ENCODE measurements around the gene SVOP.

DNA sequence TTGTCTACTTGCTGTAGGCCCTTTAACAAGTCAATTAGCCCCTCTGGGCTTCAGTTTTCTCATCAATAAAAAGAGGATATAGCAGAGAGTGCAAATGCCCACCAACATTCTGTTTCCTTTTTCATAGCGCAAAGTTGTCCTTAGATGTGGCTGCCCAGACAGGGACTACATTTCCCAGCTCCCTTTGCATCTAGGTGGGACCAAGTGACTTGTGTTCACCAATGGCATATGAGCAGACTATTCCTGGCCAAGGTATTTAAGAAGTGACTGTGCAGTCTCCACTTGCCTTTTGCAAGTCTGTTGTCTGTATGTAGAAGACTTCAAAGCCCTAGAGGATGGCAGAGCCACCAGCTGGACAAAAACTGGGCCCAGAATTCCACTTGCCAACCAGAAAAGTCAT, 81.3 kb downstream of the SVOP start:
- TF ChIP-seq TAF1 (IDR thresholded peaks at IDR 0.05; ENCODE audit: borderline replicate concordance, insufficient read depth, low read length) (no peak), POLR2AphosphoS5 (IDR thresholded peaks at IDR 0.05; ENCODE audit: low read depth, low read length) (no peak), SIN3A (IDR thresholded peaks at IDR 0.05; ENCODE audit: borderline replicate concordance, insufficient read depth, low read length) (no peak)
- TF ChIP-seq, protein P1, sequence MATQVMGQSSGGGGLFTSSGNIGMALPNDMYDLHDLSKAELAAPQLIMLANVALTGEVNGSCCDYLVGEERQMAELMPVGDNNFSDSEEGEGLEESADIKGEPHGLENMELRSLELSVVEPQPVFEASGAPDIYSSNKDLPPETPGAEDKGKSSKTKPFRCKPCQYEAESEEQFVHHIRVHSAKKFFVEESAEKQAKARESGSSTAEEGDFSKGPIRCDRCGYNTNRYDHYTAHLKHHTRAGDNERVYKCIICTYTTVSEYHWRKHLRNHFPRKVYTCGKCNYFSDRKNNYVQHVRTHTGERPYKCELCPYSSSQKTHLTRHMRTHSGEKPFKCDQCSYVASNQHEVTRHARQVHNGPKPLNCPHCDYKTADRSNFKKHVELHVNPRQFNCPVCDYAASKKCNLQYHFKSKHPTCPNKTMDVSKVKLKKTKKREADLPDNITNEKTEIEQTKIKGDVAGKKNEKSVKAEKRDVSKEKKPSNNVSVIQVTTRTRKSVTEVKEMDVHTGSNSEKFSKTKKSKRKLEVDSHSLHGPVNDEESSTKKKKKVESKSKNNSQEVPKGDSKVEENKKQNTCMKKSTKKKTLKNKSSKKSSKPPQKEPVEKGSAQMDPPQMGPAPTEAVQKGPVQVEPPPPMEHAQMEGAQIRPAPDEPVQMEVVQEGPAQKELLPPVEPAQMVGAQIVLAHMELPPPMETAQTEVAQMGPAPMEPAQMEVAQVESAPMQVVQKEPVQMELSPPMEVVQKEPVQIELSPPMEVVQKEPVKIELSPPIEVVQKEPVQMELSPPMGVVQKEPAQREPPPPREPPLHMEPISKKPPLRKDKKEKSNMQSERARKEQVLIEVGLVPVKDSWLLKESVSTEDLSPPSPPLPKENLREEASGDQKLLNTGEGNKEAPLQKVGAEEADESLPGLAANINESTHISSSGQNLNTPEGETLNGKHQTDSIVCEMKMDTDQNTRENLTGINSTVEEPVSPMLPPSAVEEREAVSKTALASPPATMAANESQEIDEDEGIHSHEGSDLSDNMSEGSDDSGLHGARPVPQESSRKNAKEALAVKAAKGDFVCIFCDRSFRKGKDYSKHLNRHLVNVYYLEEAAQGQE (IDR thresholded peaks at IDR 0.05; ENCODE audit: insufficient read depth in 1 of 2, low read depth in 2 of 2, low read length in 2 of 2), result no peak

Data from PFSK-1 (cell line).